Renal cortex interstitium (tissue), 11 donors: ENCODE data around the gene ESPN. TPM values are rescaled to one million over a fixed set of nuclear protein-coding genes. Genes with fewer than 3 reads are reported as not detected.

Source experiments
- DNase-seq, 11 donors: peaks; one replicate each; pipeline ENCODE4 v3.0.0-alpha.2; 2013; ENCODE audit warnings: low read depth in 9 of 11, low spot score in 4 of 11; ENCODE audit errors: extremely low read depth in 1 of 11
- polyA plus RNA-seq, 3 donors: library from polyadenylated mRNA; unstranded; fragments of 120-200 nt; gene quantifications; one replicate each; pipeline ENCODE4 v1.2.1, GENCODE V29; 2013; ENCODE audit not compliant: insufficient read length in 3 of 3

The ESPN gene
- polyA plus RNA-seq, 3 donors = 12.4 to 31.4 (median 15.6) TPM

DNA sequence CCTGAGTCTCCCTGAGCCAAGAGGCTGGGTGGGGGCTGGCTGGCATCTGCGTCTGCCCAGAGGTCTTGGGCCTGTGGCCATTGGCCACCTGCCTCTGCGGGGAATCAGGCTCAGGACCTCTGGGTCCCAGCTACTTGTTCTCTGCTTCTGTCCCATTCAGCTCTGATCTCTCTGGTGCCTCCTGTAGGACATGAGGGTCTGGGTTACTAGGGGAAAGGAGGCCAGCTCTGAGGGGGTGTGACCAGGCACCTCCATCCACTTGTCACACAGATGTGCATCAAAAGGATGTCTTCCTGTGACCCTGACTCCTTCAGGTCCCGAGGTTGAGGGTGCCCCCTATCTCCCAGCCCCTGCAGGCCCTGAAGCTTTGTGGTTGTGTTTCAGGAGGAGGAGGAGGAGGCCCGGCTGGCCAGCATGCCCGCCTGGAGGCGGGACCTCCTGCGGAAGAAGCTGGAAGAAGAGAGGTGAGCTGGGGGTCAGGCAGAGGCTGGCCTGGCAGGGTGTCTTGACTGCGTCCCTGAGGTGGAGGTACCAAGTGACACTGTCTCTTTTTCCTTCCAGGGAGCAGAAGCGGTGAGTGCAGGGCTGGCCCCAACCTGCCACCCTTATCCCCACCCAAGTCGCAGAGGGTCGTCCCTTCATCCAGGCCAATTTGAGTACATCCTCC, 32.4 kb downstream of the ESPN start:
- DNase-seq = no peak

DNA sequence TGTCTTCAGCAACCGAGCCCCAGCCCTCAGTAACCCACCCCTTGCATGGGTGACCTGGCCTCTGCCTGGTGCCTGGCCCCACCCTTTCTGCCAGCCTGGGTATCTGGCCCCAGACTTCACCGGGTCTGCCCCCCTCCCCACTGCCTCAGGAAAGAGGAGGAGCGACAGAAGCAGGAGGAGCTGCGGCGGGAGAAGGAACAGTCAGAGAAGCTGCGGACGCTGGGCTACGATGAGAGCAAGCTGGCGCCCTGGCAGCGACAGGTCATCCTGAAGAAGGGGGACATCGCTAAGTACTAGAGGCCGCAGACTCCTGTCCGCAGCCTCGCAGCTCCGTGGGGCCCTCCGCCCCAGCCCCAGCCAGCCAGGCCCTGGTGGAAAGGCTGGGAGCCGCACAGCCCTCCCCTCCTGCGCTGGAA, 35.3 kb downstream of the ESPN start:
- no peak for DNase-seq

DNA sequence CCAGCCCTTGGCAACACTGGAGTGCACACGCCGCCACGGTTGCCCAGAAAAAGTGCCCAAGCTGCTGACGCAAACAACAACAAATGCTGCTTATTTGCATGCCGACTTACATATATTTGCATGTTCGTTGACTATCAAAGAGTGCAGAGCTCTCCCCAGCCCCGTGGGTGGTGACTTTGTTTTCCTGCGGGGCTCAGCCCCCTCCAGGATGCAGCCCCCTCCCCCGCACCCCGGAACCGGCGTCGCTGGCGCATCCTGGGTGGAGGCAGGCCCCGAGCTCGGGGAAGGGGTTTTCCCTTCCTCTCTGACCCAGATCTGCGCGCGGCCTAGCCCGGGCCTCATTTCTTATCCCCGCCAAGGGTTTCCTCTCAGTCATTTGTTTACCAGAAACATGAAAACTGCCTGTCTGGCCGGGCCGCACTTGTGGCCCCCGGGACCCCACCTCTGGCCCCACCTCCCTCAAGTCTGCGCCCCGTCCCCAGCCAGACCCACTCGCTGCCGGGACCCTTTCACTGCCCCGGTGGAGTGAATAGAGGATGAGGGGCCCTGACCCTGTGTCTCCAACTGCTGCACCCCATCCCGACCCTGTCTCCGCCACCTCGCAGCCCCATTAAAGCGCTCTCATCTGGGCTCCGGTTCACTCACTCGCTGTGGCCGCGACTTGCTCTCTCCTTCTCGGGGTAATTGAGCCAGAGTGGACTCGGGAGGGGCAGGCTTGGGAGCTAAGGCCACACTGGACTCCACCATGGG, 35.9 kb downstream of the ESPN start:
- DNase-seq = no peak

DNA sequence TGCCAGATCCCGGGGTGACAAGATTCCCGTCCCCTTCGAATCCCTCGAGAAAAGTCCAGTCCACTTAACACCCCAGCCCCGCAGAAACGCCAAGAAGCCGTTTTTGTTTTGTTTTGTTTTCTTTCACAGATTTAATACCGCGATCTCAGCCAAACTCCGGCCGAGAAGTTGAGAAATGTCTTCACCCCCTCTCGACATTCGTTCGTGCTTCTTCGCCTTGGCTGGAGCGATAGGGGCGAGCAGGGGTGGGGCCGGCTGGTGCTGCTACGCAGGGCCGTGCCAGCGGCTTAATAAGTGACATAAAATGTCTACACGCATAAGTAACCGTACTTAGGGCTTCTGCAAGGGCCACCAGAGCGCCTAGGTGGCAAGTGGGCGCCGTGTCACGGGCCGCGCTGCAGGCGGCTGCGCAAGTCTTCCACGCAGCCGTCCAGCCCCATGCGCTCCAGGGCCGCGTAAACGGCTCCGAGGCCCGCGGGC, 36.5 kb downstream of the ESPN start:
- DNase-seq = no peak

DNA sequence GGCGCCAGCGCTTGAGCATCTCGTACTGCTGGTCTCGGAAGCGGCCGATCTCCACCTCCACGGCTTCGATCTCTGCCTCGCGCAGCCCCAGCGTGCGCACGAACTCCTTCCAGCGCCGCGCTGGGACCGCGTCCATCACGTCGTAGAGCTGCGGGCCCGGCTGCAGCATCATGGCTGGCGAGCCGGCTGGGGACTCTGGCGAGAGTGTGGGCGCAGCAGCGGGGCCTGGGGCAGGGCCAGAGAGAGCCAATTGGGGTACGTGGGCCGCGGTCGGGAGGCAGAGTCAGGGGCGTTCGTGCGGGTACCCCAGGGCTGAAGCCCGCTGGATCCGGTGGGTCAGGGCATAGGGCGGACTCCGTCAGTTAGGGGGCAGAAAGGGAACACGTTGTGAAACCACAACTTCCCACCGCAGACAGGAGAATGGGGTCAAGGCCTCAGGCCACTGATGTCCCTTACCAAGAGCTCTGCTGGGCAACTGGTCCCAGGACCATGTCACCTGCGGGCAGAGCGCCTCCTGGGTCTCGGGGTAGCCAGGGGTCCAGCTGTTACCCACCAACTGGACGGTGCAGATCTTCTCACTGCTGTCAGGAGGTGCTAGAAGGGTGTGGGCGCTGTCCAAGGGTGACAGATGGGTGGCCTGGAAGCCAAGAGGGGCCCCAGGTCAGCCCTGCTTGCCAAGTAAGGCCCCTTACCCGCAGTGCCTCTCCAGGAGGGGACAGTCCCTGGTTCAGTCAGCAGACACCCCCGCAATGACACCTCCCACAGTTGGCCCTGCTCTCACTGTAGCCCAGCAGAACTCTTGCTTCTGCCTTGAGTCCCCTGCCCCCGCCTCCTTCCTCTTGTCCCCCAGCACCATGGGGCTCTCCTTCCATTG, 37.2 kb downstream of the ESPN start:
- no peak for DNase-seq

DNA sequence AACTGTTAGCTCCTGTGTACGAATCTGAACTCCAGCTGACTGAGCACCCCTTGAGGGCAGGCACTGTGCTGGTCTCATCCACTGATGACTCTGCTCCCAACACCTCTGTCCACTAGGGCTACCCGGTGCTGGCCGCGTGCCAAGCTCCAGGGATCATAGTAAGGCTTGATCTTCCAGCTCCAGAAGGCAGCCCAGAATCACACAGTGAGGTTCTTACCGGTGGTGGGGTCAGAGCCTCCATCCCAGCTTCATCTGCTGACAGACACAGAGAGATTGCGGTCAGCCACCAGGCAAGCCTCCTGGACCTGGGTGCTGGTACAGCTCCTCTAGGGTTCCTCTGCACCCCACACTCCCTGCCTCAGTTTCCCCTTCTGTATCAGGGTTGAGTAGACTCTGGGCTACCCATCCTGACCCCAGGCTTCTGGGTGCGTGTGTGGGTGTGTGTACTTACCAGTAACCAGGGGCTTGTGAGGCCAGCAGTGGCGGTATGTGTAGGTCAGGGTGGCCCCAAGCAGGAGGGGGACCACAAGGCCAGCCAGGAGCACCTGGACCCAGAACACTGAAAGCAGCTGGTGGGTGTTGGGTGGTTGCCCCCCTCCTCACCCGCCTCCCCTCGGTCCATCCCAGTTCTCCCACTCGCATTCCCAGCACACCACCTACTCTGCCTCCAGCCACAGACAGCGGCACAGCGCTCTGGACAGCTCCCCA, 38.0 kb downstream of the ESPN start:
- no peak for DNase-seq

GRCh38 chr1:6463120-6463412, 38.5 kb downstream of the ESPN start:
- no peak for DNase-seq

- no peak for DNase-seq
These were observed 39.9 kb downstream of the ESPN start for GRCh38 chr1:6464514-6464836.

DNA sequence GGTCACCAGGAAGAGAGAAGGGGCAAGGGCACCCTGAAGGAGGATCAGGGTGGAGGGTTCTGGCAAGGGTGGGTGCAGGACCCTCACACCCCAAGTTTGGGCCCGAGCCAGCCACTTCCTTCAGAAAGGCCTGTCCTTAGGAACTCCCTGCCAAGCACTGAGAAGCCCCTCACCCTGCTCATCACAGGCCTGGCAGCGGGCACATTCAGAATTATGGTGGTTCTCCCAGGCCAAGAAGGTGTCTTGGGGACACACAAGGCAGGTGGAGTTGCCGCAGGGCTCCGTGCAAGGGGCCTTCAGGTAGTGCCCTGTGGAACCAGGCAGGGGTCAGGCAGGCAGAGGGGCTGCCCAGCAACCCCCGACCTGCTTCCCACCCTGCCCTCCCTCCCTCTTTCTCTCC, 40.3 kb downstream of the ESPN start:
- DNase-seq = no peak

GRCh38 chr1:6465461-6466005, 41.0 kb downstream of the ESPN start:
- no peak for DNase-seq

DNA sequence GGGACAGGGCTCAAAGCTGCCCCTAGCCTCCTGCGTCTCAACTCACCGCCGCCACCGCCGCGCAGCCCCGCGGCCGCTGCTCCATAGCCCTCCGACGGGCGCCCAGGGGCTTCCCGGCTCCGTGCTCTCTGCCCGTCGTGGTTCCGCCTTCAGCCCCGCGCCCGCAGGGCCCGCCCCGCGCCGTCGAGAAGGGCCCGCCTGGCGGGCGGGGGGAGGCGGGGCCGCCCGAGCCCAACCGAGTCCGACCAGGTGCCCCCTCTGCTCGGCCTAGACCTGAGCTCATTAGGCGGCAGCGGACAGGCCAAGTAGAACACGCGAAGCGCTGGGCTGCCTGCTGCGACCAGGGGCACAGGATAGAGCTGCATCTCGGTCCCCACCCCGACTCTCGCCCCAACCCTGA, 41.4 kb downstream of the ESPN start, which contains the start of gene TNFRSF25:
Gene TNFRSF25 (minus strand): TSS at position 151 of the 400 bp plus-strand sequence. CDS start 66 bp downstream, at position 85.
- DNase-seq = no peak

DNA sequence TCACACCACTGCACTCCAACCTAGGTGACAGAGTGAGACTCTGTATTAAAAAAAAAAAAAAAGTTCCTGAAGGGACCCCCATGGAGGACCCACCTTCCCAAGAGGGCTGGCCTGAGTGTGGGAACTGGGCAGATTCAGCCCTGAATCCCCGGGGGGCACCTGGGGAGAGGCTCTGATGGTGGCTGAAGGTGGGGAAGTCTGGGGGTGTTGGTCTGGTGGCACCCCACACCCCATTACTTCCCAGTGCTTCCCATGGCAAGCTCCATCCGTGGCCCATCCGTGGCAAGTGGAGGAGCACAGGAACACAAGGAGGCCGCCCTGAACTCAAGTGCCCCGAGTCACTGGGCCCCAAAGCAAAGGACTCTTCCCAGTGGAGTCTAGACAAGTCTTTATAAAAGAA, 42.2 kb downstream of the ESPN start:
- DNase-seq = no peak

DNA sequence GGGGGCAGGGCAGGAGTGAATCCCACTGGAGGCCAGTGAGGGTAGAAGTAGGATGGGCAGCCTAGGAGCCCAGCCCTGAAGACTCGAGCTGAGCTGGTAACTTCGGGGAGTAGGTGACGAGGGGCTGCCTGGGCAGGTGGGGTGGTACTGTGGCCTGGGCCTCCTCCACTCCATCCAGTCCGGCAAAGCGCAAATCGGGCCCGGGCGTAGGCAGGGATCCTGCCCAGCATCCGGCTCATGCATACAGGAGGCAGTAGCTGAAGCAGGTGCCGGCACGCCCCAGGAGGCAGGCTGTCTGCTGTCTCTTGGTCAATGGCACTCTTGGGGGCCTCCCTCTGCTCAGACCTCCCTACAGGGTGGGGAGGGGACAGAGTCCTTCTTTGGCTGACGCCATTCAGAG, 42.6 kb downstream of the ESPN start:
- no peak for DNase-seq

GRCh38 chr1:6467744-6468688, 43.4 kb downstream of the ESPN start:
- DNase-seq = no peak

GRCh38 chr1:6468729-6469461, 44.3 kb downstream of the ESPN start:
- DNase-seq = no peak

GRCh38 chr1:6470132-6471085, 45.8 kb downstream of the ESPN start:
- DNase-seq = no peak
